Mucosa of stomach (tissue), 1 donor: ENCODE measurements around the gene BRD1.

Source experiments
- H3K27me3 ChIP-seq: one replicate; pipeline ENCODE4 v1.7.0; 2013; ENCODE audit warnings: mild to moderate bottlenecking, low read length; ENCODE audit not compliant: control insufficient read depth, insufficient read depth
- H3K36me3 ChIP-seq: one replicate; pipeline ENCODE4 v1.7.0; 2013; ENCODE audit warnings: low read length; ENCODE audit not compliant: control insufficient read depth, insufficient read depth
- H3K4me1 ChIP-seq: one replicate; pipeline ENCODE4 v1.7.0; 2013; ENCODE audit warnings: mild to moderate bottlenecking, low read length; ENCODE audit not compliant: control insufficient read depth, insufficient read depth
- H3K4me3 ChIP-seq: one replicate; pipeline ENCODE4 v1.7.0; 2013; ENCODE audit warnings: low read length
- H3K9ac ChIP-seq: one replicate; pipeline ENCODE4 v1.7.0; 2013; ENCODE audit warnings: mild to moderate bottlenecking, low read length, moderate library complexity
- H3K9me3 ChIP-seq: one replicate; pipeline ENCODE4 v1.7.0; 2013; ENCODE audit warnings: mild to moderate bottlenecking, low read length, moderate library complexity; ENCODE audit not compliant: control insufficient read depth
- donor health status: Pancreatic carcinoma.

Gene BRD1

DNA sequence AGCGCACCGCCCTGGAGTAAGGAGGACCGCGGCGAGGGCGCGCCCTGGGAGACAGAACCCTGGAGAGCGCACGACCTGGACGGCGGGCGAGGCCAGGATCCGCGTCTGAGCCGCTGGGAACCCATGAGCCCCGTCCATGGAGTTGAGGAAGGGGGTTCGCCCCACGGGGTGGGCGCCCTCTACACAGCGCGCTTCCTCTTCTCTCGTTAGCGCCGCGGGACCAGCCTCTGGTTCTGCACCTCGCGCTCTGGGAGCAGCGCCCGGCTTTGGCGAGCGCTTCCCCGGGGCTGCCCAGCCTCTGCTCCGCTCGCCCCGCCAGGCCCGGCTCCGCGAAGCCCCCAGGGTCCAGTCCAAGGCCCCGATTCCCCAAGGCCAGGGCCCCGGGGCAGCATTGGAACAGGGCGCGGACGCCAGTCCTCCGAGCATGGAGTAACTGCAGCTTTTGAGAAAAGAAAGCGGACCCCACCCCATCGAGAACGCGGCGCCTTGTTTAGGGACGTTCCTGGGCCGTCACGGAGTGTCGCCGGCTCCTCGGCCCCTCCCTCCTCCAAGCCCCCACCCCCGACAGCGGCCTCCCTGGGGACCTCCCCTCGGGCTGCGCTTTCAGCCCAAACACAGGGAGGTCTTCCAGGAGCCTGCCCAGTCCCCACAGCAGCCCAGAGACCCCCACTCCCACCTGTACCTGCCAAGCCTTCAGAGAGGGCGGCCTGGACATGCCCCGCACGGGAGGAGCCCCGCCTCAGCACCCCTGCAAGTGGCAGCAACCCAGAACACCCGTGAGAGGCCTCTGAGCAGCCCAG, 56.2 kb downstream of the BRD1 start:
- H3K9me3 ChIP-seq: no peaks in the 10 kb centered on the region
- no peak overlapping the region for H3K9ac ChIP-seq
- peaks cover 6% of the 10 kb centered on the region for H3K36me3 ChIP-seq
- no peaks in the 10 kb centered on the region for H3K27me3 ChIP-seq
- no peaks in the 10 kb centered on the region for H3K4me1 ChIP-seq
- no peak overlapping the region for H3K4me3 ChIP-seq

DNA sequence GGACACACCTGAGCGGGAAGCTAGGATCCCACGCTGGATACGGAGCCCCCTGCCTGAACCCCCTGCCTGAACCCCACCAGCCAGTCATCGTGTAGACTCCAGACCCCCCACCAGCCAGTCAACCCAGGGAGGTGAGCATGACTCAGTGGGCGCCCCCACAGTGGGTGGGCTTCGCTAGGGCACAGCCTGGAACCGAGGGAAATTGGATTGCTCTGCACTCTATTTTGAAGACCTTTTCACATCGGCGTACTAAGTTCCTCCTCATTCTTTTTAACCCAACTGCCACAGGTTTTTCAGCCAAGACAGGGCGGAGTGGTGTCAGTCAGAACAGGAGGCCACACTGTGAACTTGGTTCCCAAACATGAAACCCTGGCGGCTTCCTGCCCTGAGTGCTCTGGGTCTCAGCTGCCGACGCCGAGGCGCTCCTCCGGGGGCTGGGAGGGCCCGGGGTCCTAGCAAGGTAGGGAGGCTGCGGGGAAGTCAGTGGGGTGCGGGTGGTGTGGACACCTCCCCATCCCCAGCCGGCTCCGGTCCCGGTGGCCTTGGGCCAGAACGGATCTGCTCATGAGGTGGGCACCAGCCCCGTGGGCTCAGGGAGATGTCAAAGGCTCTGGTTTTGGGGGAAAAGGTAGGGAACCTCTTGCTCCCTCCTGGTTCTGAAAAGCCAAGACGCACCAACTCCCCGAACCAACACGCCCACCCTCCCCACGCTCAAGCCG, 57.0 kb downstream of the BRD1 start:
- H3K27me3 ChIP-seq: no peaks in the 10 kb centered on the region

DNA sequence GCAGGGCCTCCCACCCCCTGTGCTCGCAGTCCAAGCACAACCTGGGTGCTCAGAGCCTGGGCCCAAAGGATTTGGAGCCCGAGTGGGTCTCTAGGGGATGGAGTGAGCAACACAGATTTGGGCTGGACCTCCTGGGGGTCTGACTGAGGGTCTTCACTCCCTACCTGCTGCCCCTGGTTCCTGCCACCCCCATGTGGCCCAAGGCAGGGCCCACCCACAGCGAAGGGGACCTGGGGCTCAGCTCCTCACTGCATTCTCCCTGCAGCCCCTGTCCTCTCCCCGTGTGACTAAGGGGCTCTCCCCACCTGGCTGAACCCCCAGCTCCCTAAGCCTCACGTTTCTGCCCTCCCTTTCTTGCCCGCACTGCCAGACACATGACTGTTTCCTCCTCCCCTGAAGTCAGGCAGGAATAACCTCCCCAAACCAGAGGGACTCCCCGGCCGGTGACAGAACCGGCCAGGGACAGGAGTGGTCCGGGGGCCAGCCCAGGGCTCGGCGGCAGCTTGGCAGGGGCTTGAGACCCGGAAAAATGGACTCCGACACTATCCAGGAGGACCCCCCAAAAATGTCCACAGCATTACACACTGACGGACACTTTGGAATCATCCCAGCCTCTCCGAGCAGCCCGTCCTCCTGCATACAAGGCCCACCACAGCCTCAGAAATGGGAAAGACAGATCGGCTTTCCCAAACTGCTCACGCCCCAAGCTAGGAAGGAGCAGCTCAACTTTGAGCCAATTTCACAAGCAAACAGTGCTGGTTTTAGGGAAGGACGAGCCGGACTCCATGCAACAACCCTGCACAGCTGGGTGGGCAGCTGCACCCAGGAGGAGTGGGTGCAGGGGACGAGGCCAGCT, 57.8 kb downstream of the BRD1 start:
- Histone ChIP-seq H3K36me3 (peaks cover 1% of the 10 kb centered on the region), H3K4me3 (no peak overlapping the region), H3K9ac (no peak overlapping the region), H3K9me3 (no peaks in the 10 kb centered on the region), H3K4me1 (no peaks in the 10 kb centered on the region), H3K27me3 (no peaks in the 10 kb centered on the region)

More for the DNA sequence above, 57.0 kb downstream of the BRD1 start:
- H3K36me3 ChIP-seq: peaks cover 6% of the 10 kb centered on the region
- H3K4me3 ChIP-seq: no peak overlapping the region
- H3K4me1 ChIP-seq: no peaks in the 10 kb centered on the region
- no peak overlapping the region for H3K9ac ChIP-seq
- no peaks in the 10 kb centered on the region for H3K9me3 ChIP-seq

DNA sequence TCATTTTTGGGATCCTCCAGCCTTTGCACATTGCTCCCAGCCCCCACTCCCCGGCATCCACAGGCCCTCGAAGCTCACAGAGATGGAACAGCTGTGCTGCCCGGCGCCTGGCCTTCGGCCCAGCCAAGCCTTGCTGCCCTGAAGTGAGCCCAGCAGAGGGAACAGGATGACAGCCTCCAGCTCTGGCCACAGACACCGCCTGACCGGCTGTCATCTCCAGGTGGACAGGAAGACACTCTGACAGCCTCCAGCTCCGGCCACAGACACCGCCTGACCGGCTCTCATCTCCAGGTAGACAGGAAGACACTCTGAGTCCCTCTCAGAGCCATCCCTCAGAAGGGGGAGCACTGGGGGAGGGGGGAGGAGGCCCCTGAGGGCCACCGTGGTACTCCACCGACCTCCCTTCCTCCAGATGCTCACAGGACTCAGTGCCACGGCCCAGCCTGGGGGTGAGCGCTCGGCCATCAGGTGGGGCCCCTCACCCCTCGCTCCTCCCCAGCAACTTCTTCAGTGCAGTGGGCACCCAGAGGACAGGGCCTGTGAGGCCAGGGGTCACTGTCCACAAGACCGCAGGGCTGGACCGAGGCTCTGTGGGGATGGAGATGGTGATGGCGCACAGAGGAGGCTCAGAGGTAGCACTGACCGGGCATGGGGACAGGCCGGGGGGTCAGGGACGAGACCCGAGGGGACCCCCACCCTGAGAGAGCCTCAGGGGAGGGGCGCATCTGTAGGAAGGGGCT, 58.6 kb downstream of the BRD1 start:
- Histone ChIP-seq H3K9me3 (no peaks in the 10 kb centered on the region), H3K4me1 (no peaks in the 10 kb centered on the region), H3K27me3 (no peaks in the 10 kb centered on the region), H3K4me3 (no peak overlapping the region), H3K36me3 (no peaks in the 10 kb centered on the region), H3K9ac (no peak overlapping the region)

DNA sequence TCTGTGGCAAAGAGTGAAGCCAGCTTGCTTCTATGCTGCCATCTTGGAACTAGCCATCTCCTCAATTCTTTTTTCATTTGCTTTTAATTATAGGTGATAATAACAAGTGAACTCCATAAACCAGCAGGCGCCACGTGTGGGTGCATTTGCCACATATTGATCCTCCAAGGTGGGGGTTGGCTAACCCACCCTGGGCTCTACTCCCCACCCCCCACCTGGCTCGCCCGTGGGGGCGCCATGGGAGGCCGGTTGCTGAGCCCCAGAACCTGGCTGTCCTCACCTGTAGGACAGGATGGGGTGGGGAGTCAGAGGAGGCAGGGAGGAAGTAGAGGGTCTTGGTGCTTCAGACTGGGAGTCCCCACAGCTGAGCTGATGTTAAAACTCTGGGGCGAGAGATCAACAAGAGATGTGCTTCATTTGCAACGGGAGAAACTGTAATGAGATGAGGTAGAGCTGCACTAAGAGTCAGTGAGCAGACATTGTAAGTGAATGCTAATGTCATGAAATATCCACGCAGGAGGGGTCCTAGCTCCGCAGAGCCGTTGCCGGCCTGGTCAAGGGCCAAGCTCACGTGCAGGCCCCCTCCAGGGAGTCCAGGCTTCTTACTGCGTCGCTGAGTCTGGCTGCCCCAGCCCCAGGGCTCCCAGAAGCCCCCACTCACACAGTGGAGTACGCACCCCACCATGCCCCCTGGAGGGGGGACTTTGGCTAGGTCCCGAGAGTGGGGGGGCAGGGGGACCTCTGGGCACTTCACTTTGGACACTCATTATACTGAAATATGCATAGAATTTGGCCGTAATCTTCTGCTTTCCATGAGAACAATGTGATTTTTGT, 59.4 kb downstream of the BRD1 start:
- no peaks in the 10 kb centered on the region for H3K36me3 ChIP-seq
- H3K27me3 ChIP-seq: no peaks in the 10 kb centered on the region
- no peaks in the 10 kb centered on the region for H3K4me1 ChIP-seq

DNA sequence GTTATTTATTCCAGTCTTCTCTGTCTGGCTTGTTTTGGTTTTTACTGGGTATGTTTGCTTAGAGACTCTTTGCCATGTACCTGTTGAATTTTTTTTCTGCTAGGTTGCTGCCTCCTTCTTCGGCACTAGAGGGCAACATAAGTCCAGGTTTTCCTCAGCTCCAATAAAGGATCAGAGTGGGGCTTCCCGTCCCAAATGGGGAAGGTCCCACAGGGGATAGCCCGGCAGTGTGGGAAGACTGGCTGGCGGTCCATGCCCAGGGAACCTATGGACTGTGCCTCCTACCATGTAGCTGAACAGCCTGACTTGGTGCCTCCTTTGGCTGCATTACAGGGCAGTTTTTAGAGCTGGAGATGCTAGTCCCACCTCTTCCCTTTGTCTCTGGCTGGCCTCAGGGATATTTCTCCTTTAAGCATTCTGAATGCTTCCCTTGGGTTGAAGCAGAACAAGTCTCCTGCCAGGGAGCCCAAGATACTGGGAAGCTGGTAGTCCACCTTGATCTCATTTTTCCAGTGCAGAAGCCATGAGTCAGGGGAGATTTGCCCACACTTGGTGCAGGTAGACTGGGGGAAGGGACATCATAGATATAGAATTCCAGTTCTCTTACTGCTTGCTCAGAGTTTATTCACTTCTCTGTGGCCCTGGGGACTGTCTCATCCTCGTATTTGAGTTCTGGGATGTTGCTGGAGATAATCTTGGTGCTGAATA, 60.2 kb downstream of the BRD1 start:
- no peaks in the 10 kb centered on the region for H3K9me3 ChIP-seq
- H3K9ac ChIP-seq: no peak overlapping the region
- no peaks in the 10 kb centered on the region for H3K27me3 ChIP-seq
- no peak overlapping the region for H3K4me3 ChIP-seq
- no peaks in the 10 kb centered on the region for H3K36me3 ChIP-seq
- no peaks in the 10 kb centered on the region for H3K4me1 ChIP-seq

More for the DNA sequence above, 59.4 kb downstream of the BRD1 start:
- Histone ChIP-seq H3K4me3 (no peak overlapping the region), H3K9me3 (no peaks in the 10 kb centered on the region), H3K9ac (no peak overlapping the region)

DNA sequence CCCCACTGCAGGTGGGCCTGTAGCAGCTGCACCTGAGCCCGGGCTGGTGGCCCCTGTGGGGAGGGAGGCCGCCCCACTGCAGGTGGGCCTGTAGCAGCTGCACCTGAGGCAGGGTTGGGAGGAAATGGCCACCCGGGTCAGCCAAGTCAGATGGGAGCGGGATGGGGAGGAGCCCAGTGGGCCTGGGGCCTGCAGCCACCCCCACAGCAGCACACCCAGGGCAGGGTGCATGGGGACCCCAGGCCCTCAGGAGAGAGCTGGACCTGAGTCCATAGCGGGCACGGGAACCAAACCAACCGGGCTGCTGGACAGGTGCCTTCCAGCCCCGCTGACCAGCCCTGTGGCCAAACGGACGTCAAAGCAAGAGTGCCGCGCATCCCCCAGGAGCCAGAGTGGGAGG, 61.7 kb downstream of the BRD1 start:
- Histone ChIP-seq H3K9me3 (no peaks in the 10 kb centered on the region), H3K4me3 (no peak overlapping the region), H3K9ac (no peak overlapping the region), H3K27me3 (no peaks in the 10 kb centered on the region), H3K36me3 (no peaks in the 10 kb centered on the region), H3K4me1 (no peaks in the 10 kb centered on the region)

DNA sequence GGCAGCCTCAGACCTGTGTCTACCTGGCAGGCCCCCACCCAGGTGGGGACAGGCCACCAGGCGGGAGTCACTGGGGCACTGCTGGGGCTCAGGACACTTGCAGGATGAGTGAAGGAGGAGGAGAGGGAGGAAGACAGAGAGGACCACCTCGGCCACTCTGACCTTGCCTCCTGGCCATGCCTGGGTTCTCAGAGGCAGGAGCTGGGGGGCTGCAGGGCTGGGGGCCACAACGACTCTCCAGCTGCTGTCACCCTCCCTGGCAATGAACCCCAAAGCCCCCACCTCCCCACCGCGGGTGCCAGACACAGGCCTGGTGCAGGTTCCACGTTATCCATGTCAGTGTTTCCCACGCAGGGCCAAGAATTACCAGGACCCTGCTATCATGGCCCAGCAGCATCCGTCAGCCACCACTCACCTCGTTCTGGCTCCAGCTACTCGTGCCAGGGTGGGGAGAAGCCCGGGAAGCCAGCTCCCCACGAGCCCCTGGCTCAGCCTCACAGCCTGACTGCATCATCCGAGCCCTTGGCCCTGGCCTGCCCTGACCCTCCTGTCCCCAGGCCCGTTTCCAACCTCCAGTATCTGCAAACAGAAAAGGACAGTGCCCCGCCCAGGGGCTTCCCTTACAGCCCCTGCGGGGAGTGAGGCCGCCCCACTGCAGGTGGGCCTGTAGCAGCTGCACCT, 62.4 kb downstream of the BRD1 start:
- H3K9ac ChIP-seq: no peak overlapping the region
- no peaks in the 10 kb centered on the region for H3K36me3 ChIP-seq
- H3K4me1 ChIP-seq: no peaks in the 10 kb centered on the region
- no peaks in the 10 kb centered on the region for H3K27me3 ChIP-seq
- H3K9me3 ChIP-seq: no peaks in the 10 kb centered on the region
- H3K4me3 ChIP-seq: no peak overlapping the region

DNA sequence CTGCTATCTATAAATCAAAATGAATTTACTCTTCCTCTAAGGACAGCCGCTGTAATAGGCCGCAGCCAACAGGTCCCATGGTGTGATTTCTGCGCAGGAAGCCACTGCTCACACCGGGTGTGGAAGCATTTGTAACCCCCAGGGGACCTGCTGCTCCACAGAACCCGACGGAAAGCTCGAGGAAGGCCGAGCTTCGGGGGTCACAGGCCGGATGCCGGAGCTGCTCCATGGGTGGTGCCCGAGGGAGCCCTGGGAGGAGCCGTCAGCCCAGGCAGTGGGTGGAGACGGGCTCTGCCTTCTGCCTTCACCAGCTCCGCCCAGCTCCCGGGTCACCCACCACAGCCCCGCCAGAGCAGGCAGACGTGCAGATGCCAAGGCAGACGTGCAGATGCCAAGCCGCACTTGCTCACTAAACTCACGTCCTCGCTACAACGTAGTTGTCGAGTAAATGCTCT, 63.5 kb downstream of the BRD1 start:
- H3K27me3 ChIP-seq: no peaks in the 10 kb centered on the region

DNA sequence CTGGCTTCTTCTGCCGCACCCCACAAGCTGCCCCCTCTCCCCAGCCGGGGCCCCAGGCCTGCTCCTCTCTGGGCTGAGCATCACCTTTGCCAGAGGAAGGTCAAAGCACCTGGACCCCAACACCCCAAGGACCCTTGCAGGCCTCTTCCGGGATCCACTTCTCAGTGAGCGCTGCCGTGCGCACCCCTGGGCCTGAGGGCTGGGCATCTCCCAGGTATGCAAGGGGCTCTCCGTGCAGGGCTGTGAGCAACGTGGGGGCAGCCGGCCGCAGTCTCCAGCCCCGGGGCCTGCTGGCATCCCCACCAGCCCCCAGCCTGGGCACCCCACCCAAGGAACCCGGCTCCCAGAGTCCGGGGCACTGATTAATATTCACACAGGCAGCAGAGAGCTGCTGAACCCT, 64.0 kb downstream of the BRD1 start:
- Histone ChIP-seq H3K4me1 (no peaks in the 10 kb centered on the region), H3K36me3 (no peaks in the 10 kb centered on the region), H3K4me3 (no peak overlapping the region), H3K27me3 (no peaks in the 10 kb centered on the region), H3K9me3 (no peaks in the 10 kb centered on the region), H3K9ac (no peak overlapping the region)

More for the DNA sequence above, 63.5 kb downstream of the BRD1 start:
- Histone ChIP-seq H3K9me3 (no peaks in the 10 kb centered on the region), H3K4me1 (no peaks in the 10 kb centered on the region), H3K9ac (no peak overlapping the region), H3K4me3 (no peak overlapping the region), H3K36me3 (no peaks in the 10 kb centered on the region)
